Measurements from ENCODE around the gene COL7A1. TPM values are rescaled to one million over a fixed set of nuclear protein-coding genes. Genes with fewer than 3 reads are reported as not detected.

The COL7A1 gene
- polyA plus RNA-seq, 1 donor from 2014 or later: 45.3 TPM

DNA sequence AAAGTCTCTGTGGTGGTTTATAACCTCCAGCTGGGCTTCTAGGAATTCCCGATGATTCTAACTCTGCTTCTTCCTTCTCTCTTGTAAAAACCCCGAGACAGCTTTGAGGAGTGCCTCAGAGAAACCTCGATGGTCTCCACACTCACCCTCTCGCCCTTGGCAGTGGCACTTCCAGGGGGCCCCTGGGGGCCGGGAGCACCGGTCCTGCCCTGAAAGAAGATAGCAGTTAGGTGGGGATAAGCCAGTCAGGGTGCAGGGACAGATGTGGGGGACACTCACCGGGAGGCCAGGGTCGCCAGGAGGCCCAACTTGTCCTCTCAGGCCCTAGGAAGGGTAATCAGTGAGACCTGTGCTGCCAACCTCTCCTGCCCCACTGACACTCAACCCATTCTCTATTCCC lies 9.7 kb downstream of the COL7A1 start:
- TF ChIP-seq TAF1 (IDR thresholded peaks at IDR 0.05; ENCODE audit: low read depth) (no peak), SMC3 (conservative IDR thresholded peaks at IDR 0.05; ENCODE audit: poor library complexity) (no peak), MXI1 (conservative IDR thresholded peaks at IDR 0.05; ENCODE audit: poor library complexity, severe bottlenecking) (no peak), POLR2AphosphoS5 (IDR thresholded peaks at IDR 0.05) (no peak), RAD21 (conservative IDR thresholded peaks at IDR 0.05) (no peak), EP300 (conservative IDR thresholded peaks at IDR 0.05; ENCODE audit: poor library complexity, severe bottlenecking) (no peak), EZH2 (IDR thresholded peaks at IDR 0.05; ENCODE audit: borderline replicate concordance, insufficient read depth, low read length, poor library complexity, severe bottlenecking) (no peak)
- TF ChIP-seq, protein P1, sequence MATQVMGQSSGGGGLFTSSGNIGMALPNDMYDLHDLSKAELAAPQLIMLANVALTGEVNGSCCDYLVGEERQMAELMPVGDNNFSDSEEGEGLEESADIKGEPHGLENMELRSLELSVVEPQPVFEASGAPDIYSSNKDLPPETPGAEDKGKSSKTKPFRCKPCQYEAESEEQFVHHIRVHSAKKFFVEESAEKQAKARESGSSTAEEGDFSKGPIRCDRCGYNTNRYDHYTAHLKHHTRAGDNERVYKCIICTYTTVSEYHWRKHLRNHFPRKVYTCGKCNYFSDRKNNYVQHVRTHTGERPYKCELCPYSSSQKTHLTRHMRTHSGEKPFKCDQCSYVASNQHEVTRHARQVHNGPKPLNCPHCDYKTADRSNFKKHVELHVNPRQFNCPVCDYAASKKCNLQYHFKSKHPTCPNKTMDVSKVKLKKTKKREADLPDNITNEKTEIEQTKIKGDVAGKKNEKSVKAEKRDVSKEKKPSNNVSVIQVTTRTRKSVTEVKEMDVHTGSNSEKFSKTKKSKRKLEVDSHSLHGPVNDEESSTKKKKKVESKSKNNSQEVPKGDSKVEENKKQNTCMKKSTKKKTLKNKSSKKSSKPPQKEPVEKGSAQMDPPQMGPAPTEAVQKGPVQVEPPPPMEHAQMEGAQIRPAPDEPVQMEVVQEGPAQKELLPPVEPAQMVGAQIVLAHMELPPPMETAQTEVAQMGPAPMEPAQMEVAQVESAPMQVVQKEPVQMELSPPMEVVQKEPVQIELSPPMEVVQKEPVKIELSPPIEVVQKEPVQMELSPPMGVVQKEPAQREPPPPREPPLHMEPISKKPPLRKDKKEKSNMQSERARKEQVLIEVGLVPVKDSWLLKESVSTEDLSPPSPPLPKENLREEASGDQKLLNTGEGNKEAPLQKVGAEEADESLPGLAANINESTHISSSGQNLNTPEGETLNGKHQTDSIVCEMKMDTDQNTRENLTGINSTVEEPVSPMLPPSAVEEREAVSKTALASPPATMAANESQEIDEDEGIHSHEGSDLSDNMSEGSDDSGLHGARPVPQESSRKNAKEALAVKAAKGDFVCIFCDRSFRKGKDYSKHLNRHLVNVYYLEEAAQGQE (IDR thresholded peaks at IDR 0.05; ENCODE audit: borderline replicate concordance): no peak
- TF ChIP-seq, protein P2, sequence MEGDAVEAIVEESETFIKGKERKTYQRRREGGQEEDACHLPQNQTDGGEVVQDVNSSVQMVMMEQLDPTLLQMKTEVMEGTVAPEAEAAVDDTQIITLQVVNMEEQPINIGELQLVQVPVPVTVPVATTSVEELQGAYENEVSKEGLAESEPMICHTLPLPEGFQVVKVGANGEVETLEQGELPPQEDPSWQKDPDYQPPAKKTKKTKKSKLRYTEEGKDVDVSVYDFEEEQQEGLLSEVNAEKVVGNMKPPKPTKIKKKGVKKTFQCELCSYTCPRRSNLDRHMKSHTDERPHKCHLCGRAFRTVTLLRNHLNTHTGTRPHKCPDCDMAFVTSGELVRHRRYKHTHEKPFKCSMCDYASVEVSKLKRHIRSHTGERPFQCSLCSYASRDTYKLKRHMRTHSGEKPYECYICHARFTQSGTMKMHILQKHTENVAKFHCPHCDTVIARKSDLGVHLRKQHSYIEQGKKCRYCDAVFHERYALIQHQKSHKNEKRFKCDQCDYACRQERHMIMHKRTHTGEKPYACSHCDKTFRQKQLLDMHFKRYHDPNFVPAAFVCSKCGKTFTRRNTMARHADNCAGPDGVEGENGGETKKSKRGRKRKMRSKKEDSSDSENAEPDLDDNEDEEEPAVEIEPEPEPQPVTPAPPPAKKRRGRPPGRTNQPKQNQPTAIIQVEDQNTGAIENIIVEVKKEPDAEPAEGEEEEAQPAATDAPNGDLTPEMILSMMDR (IDR thresholded peaks at IDR 0.05; ENCODE audit: poor library complexity, severe bottlenecking): no peak
- no peaks in the 10 kb centered on the region for H3K9me2 ChIP-seq (ENCODE audit: insufficient read depth, low read length)

DNA sequence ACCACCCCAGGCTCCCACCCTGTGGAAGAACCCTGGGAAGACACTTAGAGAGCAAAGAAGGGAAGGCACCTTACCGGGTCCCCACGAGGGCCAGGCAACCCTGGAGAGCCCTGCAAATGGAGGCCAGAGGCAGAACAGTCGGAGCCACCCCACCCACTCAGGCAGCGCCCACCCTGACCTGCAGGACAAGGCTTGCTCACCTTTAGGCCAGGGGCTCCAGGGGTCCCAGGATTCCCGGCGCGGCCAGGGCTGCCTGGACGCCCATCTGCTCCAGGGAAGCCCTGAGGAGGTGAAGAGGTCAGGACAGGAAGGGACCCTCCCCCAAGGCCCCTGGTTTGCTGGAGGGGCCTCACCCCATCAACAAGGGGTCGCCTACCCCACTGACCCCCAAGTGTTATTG lies 10.3 kb downstream of the COL7A1 start:
- Histone ChIP-seq H3K4me3 (ENCODE audit: low read length) (no peak overlapping the region), H3K9me2 (ENCODE audit: insufficient read depth, low read length) (no peaks in the 10 kb centered on the region), H3F3A (ENCODE audit: insufficient read depth, low read length, poor library complexity, severe bottlenecking) (no peaks in the 10 kb centered on the region), H3K79me2 (replicated peaks; ENCODE audit: insufficient read depth, low read length) (no peaks in the 10 kb centered on the region), H2AFZ (ENCODE audit: low read depth, low read length) (no peak overlapping the region), H3K4me2 (ENCODE audit: low read length) (no peak overlapping the region), H3K27ac (ENCODE audit: low read length) (no peak overlapping the region), H3K9ac (ENCODE audit: low read length) (no peak overlapping the region), H3K9me3 (ENCODE audit: low read length) (no peaks in the 10 kb centered on the region), H3K36me3 (ENCODE audit: insufficient read depth, low read length) (no peaks in the 10 kb centered on the region), H4K20me1 (ENCODE audit: insufficient read depth) (no peaks in the 10 kb centered on the region), H3K27me3 (ENCODE audit: insufficient read depth, low read depth, low read length) (no peaks in the 10 kb centered on the region)
- TF ChIP-seq TAF1 (IDR thresholded peaks at IDR 0.05; ENCODE audit: low read depth) (no peak), SMC3 (conservative IDR thresholded peaks at IDR 0.05; ENCODE audit: poor library complexity) (no peak), EZH2 (IDR thresholded peaks at IDR 0.05; ENCODE audit: borderline replicate concordance, insufficient read depth, low read length, poor library complexity, severe bottlenecking) (no peak), MXI1 (conservative IDR thresholded peaks at IDR 0.05; ENCODE audit: poor library complexity, severe bottlenecking) (no peak), POLR2AphosphoS5 (IDR thresholded peaks at IDR 0.05) (no peak), RAD21 (conservative IDR thresholded peaks at IDR 0.05) (no peak), EP300 (conservative IDR thresholded peaks at IDR 0.05; ENCODE audit: poor library complexity, severe bottlenecking) (no peak)
- TF ChIP-seq, protein P1 (IDR thresholded peaks at IDR 0.05; ENCODE audit: borderline replicate concordance): no peak
- TF ChIP-seq, protein P2 (IDR thresholded peaks at IDR 0.05; ENCODE audit: poor library complexity, severe bottlenecking): no peak

More for the DNA sequence above, 9.7 kb downstream of the COL7A1 start:
- Histone ChIP-seq H3K4me2 (ENCODE audit: low read length) (no peak overlapping the region), H4K20me1 (ENCODE audit: insufficient read depth) (no peaks in the 10 kb centered on the region), H3K27ac (ENCODE audit: low read length) (no peak overlapping the region), H2AFZ (ENCODE audit: low read depth, low read length) (no peak overlapping the region), H3K79me2 (replicated peaks; ENCODE audit: insufficient read depth, low read length) (no peaks in the 10 kb centered on the region), H3K27me3 (ENCODE audit: insufficient read depth, low read depth, low read length) (no peaks in the 10 kb centered on the region), H3K4me3 (ENCODE audit: low read length) (no peak overlapping the region), H3K9ac (ENCODE audit: low read length) (no peak overlapping the region), H3F3A (ENCODE audit: insufficient read depth, low read length, poor library complexity, severe bottlenecking) (no peaks in the 10 kb centered on the region), H3K36me3 (ENCODE audit: insufficient read depth, low read length) (no peaks in the 10 kb centered on the region), H3K9me3 (ENCODE audit: low read length) (no peaks in the 10 kb centered on the region)

Measured in neural cell (in vitro differentiated cells).